Peyer's patch (tissue), 4 donors: ENCODE measurements around the gene NEURL1B.

Source experiments
- POLR2A ChIP-seq, 2 donors: fragments of 450-650 bp; IDR thresholded peaks; one replicate each; pipeline ENCODE4 v1.5.1; 2017; ENCODE audit warnings: antibody characterized with exemption in 2 of 2, mild to moderate bottlenecking in 2 of 2, moderate library complexity in 2 of 2
- TF ChIP-seq, protein P1 (sequence below), 6 experiments: fragments of 450-650 bp in 4 of 6; fragments of 200-600 bp in 2 of 6; sonication (generic) in 1 of 6; IDR thresholded peaks; one replicate each; pipeline ENCODE4 v1.5.1; 2017 to 2019; ENCODE audit warnings: antibody characterized with exemption in 6 of 6, mild to moderate bottlenecking in 3 of 6, moderate library complexity in 1 of 6

DNA sequence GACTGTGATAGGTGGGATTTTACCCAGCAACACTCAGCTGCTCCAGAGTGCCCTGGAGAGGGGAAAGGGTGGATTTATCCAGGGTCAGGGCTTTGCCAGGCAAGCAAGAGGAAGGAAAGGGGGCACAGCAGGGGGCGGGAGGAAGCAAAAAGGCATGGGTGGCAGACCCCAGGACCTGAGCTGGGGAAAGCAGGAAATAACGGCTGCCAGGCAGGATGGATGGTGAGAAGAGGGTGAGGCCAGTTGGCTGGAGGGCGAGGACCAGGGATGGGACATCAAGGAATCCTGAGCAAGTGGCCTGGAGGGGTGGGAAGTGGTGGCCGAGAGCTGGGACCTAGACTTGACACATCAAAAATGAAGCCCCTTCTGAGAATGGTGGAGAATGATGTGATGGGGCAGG, 65.7 kb downstream of the NEURL1B start:
- TF ChIP-seq, protein P1, sequence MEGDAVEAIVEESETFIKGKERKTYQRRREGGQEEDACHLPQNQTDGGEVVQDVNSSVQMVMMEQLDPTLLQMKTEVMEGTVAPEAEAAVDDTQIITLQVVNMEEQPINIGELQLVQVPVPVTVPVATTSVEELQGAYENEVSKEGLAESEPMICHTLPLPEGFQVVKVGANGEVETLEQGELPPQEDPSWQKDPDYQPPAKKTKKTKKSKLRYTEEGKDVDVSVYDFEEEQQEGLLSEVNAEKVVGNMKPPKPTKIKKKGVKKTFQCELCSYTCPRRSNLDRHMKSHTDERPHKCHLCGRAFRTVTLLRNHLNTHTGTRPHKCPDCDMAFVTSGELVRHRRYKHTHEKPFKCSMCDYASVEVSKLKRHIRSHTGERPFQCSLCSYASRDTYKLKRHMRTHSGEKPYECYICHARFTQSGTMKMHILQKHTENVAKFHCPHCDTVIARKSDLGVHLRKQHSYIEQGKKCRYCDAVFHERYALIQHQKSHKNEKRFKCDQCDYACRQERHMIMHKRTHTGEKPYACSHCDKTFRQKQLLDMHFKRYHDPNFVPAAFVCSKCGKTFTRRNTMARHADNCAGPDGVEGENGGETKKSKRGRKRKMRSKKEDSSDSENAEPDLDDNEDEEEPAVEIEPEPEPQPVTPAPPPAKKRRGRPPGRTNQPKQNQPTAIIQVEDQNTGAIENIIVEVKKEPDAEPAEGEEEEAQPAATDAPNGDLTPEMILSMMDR (IDR thresholded peaks at IDR 0.05), result no peak
- TF ChIP-seq POLR2A (IDR thresholded peaks at IDR 0.05), result no peak
